GM10847 (cell line): ENCODE measurements around the gene GRIN2A.

Experiments
- POLR2A ChIP-seq: IDR thresholded peaks from 2 replicates; pipeline ENCODE4 v1.6.1; 2011; ENCODE audit not compliant: insufficient read length; ENCODE audit errors: extremely low read depth

GRIN2A gene

GRCh38 chr16:9953908-9954570, 228.2 kb downstream of the GRIN2A start:
- TF ChIP-seq POLR2A, result no peak

- no peak for TF ChIP-seq POLR2A
Measured at GRCh38 chr16:9950658-9951057, 231.6 kb downstream of the GRIN2A start.

DNA sequence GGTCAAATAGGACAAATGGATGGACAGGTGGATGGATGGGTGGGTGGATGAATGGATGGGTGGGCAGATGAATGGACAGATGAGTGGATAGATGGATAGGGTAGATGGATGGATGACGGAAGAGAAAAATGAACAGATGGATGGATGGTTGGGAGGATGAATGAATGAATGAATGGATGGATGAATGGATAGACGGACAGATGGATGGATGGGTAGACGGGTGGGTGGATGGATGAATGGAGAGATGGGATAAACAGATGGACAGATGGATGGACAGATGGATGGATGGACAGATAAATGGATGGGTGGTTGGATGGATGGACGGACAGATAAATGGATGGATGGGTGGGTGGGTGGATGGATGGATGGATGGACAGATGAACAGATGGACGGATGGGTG, 232.8 kb downstream of the GRIN2A start:
- no peak for TF ChIP-seq POLR2A

- no peak for TF ChIP-seq POLR2A
Measured at GRCh38 chr16:9948933-9949332, 233.3 kb downstream of the GRIN2A start.

DNA sequence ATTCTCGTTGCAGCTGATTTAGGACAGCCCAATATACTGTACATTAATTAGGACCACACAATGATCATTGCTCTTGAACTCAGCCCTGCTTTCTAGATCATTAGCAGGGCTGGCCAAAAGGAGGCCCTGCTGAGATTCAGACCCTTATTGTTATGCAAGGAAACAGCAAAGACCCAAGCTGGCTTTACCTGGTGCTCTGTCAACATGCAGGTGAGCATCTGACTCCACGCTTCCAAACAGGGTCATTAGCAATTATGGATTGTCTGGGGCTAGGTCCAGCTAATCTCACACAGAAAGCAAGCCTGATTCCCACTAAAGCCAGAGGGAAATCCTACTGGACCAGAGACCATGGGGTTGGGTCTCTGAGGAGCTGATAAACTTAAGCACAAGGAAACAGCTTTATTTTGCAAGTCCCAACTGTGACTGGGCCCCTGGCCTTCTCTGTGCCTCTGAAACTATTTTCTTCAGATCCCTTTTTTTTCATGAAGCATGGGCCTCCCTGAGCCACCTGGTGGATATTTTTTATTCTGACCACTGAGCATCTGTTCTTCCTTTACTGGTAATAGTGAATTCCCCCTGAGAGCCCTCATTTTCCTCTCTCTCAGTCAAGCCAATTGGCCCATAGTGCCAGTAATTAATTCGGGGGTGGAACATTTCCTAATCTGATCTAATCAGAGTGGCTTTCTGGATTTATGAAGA, 236.1 kb downstream of the GRIN2A start:
- no peak for TF ChIP-seq POLR2A

- TF ChIP-seq POLR2A, result no peak
Measured at GRCh38 chr16:9943121-9943520, 239.1 kb downstream of the GRIN2A start.

DNA sequence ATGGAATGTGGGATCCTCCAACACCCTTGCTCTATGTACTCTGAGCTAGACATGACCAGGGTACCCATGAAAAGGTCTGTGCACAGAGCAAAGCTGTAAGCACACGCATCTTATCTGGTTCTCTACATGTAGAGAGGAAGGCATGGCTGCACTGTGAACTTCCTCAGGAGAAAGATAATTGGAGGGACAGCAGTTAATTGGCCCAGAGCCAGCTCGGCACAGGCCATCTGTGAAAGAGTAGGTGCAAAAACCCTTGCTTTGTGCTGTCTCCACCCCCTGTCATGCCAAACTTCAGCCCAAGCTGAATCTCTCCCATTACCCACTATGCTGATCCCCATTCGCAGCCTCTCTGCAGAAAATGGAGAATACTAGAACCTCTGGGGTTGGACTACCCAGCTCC, 241.0 kb downstream of the GRIN2A start:
- no peak for TF ChIP-seq POLR2A

DNA sequence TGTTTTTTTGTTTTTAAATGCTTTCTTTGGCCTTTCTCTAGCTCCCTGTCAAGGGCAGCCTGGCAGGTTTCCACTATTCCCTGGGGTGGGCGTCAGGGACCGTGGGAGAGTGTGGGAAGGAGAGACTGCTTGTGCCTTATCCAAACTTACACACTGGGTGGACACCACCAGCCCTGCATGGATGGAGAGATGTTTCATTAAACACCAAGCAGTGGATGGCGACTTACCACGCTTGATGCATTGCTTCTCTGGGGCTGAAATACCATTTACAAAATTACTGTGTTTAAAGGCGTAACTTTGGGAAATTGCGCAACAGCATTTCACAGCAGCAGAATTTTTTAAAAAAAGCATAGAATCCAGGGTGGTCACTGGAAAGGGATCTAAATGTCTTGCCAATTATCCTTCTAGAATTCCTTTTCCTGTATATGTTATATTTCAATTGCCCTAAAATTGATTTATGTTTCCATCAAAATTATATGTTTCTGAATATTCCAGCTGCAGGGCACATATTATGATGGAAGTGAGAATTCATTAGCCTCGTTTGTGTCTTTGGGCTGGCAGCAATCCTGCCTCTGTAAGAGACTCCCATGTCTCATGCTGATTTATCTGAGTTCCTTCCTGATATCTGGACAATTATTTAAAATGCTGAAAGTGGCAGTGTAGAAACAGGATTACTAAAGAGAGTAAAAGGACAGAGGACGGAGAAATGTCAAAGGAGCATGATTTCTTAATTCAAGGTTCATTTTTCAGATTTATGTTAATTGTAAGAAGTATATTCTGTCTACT, 247.3 kb downstream of the GRIN2A start:
- TF ChIP-seq POLR2A, result no peak

GRCh38 chr16:9932919-9933653, 249.1 kb downstream of the GRIN2A start:
- TF ChIP-seq POLR2A, result no peak

DNA sequence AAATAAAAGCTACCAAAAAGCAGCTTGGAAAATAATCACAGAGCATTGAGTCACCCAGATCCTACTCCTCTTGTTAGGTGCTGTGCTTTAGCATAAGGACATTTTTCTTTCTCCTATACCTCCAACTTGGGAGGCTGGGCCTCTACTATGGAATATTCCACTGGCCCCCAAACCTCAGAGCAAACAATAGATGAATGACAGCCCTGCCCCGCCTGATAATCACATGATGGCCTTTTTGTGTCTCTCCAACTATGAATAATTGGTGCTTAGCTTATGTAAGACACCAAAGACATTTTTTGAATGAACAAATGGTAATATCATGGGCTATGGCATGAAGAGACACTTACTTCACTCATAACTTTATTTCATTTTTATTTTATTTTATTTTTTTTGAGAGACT, 250.2 kb downstream of the GRIN2A start:
- no peak for TF ChIP-seq POLR2A

- no peak for TF ChIP-seq POLR2A
Measured at GRCh38 chr16:9929836-9930235, 252.4 kb downstream of the GRIN2A start.

- no peak for TF ChIP-seq POLR2A
Measured at GRCh38 chr16:9929313-9929712, 252.9 kb downstream of the GRIN2A start.

DNA sequence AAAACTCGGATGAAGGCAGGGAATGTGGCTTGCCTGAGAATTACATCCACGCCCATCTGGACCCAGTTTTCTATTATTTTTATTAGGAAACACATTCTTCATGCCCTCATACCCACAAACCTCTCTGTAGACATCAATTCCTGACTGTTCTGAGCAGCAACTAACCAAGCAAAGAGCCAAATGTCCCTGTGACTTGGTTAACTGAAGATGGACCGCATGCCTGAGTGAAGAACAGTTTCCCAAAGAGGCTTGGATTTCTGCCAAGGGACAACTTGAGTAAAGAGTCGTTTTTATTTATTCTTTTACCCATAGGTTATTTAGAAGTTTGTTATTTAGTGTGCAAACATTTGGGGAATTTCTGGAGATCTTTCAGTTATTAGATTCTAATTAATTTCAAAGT, 259.8 kb downstream of the GRIN2A start:
- no peak for TF ChIP-seq POLR2A

- TF ChIP-seq POLR2A, result no peak
Measured at GRCh38 chr16:9921997-9922396, 260.2 kb downstream of the GRIN2A start.

DNA sequence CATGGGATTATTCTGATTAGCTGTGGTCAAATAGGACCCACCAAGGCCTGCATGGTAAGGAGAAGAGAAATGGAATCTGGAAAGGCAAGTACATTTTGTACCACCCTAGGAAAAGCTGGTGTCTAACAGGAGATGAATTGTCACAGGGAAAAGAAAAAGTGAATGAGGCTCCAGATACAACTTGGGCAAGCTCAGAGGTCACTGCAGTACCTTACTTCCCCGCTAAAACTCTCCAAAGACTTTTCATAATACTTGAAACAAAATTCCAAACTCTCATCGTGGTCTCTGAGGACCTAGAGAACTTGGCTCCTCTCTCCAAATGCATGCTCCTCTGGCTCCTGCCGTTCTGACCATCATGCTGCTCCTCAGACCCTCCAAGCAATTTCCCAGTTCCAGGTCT, 262.8 kb downstream of the GRIN2A start:
- TF ChIP-seq POLR2A, result no peak
